Dendritic cell treated with granulocyte-macrophage colony-stimulating factor and Interleukin-4, amounts not matched to agents 40 ng/mL and 50 ng/mL, for 4 days (primary cell): ENCODE data around the gene PNPLA6.

Experiments used
- H3K27ac Mint-ChIP-seq: one replicate; pipeline ENCODE4 v1.8.0; 2022; ENCODE audit warnings: mild to moderate bottlenecking, mixed read lengths
- H3K27me3 Mint-ChIP-seq: one replicate; pipeline ENCODE4 v1.8.0; 2022; ENCODE audit warnings: mild to moderate bottlenecking, mixed read lengths
- H3K36me3 Mint-ChIP-seq: one replicate; pipeline ENCODE4 v1.8.0; 2022; ENCODE audit warnings: low read depth, mixed read lengths
- H3K4me1 Mint-ChIP-seq: one replicate; pipeline ENCODE4 v1.8.0; 2022; ENCODE audit warnings: low read depth, mixed read lengths
- H3K4me3 Mint-ChIP-seq: one replicate; pipeline ENCODE4 v1.8.0; 2022; ENCODE audit warnings: mild to moderate bottlenecking, moderate library complexity, mixed read lengths
- H3K9me3 Mint-ChIP-seq: one replicate; pipeline ENCODE4 v1.8.0; 2022; ENCODE audit warnings: mixed read lengths
- intact Hi-C: fragments of 100-400 bp; cut with micrococcal nuclease; formaldehyde crosslinking; loops from one replicate; pipeline ENCODE4 v1.15.0; 2022

PNPLA6 gene

DNA sequence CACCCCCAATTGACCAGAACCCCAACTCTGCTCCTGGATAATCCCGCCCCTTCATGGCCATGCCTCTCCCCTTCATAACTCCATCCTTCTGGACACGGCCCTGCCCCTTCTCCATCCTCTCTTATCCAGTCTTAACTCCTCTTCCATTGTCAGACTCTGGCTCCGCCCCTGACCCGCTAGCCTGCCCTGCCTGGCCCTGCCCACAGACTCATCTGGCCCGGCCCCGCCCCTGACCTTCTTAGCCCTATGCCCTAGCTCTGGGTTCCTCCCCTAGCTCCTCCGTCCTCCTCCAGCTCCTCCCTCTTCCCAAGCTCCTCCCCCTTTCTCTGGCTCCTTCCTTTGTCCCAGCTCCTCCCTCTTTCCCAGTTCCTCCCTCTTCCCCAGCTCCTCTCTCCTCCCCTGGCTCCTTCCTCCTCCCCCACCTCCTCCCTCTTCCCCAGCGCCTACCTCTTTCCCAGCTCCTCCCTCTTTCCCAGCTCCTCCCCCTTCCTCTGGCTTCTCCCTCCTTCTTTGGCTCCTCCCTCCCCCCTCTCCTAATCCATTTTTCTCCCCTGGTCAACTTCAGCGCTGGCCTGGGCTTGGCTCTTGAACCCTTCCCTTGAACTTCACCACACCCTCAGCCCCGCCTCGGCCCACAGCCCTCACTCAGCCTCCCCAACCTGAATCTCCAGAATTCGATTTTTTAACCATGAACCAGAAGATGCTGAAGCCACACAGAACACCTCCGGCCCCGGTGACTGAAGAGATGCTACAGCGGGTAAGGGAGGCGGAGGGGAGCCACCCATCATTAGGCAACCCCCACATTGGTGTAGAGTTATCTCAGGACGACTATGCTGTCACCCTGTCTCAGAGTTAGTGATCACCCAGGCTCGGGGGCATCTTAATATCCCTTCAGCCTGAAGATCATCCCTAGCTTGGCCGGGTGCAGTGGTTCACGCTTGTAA lies 28.9 kb upstream of the PNPLA6 start:
- H3K4me3 Mint-ChIP-seq, result peak overlapping the region; percentile 66
- peaks cover 48% of the 10 kb centered on the region for H3K27me3 Mint-ChIP-seq
- no peaks in the 10 kb centered on the region for H3K36me3 Mint-ChIP-seq
- intact Hi-C loops, result loop anchor here (2.0 kb wide), 1 partner anchor 28 kb away; the partner anchor contains the start of gene PNPLA6
- peaks cover 38% of the 10 kb centered on the region for H3K4me1 Mint-ChIP-seq
- no peaks in the 10 kb centered on the region for H3K9me3 Mint-ChIP-seq
- peak overlapping the region; percentile 76 for H3K27ac Mint-ChIP-seq

GRCh38 chr19:7507884-7508283 lies 27.6 kb upstream of the PNPLA6 start:
- peak overlapping the region; percentile 19 for H3K27ac Mint-ChIP-seq
- intact Hi-C loops, result loop anchor here (2.0 kb wide), 1 partner anchor 27 kb away; the partner anchor contains the start of gene PNPLA6
- H3K27me3 Mint-ChIP-seq, result peaks cover 43% of the 10 kb centered on the region
- H3K4me1 Mint-ChIP-seq, result peaks cover 36% of the 10 kb centered on the region
- H3K4me3 Mint-ChIP-seq, result no peak overlapping the region
- no peaks in the 10 kb centered on the region for H3K36me3 Mint-ChIP-seq
- H3K9me3 Mint-ChIP-seq, result no peaks in the 10 kb centered on the region

- Mint-ChIP-seq H3K4me1 (peaks cover 36% of the 10 kb centered on the region), H3K36me3 (no peaks in the 10 kb centered on the region), H3K27me3 (peaks cover 44% of the 10 kb centered on the region), H3K4me3 (no peak overlapping the region), H3K9me3 (no peaks in the 10 kb centered on the region), H3K27ac (no peak overlapping the region)
- intact Hi-C loops, result no loop called here
Measured at GRCh38 chr19:7509625-7510024, 25.9 kb upstream of the PNPLA6 start.

DNA sequence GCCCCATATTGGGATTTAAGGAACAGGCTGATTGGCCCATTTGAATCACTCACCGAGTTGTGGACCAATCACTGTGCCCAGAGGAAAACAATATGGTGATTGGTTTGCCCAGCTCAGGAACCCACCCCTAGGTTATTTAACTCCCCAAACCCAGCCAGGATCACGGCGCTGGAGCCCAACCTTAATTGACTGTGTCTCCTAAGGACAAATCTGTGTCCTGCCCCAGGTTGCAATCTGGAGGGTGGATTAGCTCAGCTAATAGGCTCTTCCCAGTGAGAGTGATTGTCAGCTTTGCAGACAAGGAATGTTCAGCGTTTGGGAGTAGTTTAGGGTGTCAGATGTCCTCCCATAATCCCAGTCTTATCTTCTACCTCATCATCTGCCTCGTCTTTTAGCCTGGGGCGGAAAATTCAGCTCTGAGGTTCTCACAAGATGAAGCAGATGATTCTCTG lies 23.1 kb upstream of the PNPLA6 start:
- H3K36me3 Mint-ChIP-seq, result no peaks in the 10 kb centered on the region
- H3K4me3 Mint-ChIP-seq, result no peak overlapping the region
- H3K9me3 Mint-ChIP-seq, result no peaks in the 10 kb centered on the region
- H3K27me3 Mint-ChIP-seq, result peaks cover 53% of the 10 kb centered on the region
- intact Hi-C loops, result no loop called here
- H3K4me1 Mint-ChIP-seq, result peaks cover 27% of the 10 kb centered on the region
- H3K27ac Mint-ChIP-seq, result no peak overlapping the region

DNA sequence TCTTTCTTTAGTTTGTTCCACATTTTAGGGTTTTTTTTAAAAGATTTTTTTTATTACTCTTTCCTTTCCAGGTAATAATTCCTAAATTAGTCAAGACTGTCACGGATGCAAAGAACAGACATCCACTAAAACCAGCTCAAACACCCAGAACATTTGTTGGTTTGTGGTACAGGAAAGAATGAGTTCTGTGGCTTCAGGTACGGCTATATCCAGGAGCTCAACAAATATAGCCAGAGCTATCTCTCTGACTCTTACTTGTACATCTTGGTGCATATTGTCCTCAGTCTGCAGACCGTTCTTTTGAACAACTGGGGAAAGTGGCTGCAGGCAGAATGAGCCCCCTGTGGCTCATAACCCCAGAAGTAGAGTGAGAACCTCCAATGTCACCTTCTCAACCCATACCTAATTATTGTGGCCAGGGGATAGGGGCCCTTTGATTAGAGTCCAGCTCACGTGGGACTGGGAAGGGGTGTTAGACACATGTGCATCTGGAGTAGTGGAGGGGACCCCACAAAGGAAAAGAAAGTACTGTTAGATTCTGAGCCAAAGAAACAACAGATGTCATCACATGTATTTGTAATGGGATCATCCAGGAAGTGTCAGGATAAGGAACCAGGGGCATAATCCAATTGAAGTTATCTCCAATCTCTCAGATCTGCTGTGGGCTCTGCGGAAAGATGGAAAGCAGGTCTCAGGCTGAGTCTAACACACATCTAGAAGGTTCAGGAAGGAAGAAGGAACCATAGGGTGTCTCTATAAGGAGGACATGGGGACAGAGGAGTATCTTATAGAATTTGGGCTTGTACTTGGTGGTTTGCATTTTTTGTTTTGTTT lies 21.5 kb upstream of the PNPLA6 start:
- intact Hi-C loops, result no loop called here
- peaks cover 2% of the 10 kb centered on the region for H3K36me3 Mint-ChIP-seq
- peaks cover 61% of the 10 kb centered on the region for H3K27me3 Mint-ChIP-seq
- peaks cover 20% of the 10 kb centered on the region for H3K4me1 Mint-ChIP-seq
- no peaks in the 10 kb centered on the region for H3K9me3 Mint-ChIP-seq
- H3K4me3 Mint-ChIP-seq, result no peak overlapping the region
- H3K27ac Mint-ChIP-seq, result no peak overlapping the region

DNA sequence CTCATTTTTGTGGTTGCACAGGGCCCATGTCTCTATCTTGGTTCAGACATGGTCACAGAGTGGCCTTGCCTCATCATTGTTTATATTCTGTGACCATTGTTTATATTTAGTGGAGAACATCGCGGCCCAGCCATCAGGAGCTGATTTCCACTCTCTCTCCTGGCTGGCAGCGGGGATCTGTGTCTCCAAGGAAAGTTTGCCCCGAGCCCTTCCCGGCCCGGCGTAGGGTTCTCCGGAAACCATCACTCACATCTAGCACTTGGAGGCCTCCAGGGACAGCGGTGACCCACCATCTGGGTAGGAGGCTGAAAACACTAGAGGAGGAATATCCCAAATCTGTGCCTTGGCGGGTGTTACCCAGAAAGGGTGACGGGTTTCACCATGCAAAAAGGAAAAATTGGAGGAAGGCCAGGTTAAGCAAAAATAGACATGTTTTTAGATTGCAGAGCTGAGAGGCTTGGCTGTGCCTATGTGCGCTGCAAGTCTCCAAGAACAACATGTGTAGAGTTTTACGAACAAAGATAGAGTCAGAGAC lies 20.3 kb upstream of the PNPLA6 start:
- Mint-ChIP-seq H3K9me3 (no peaks in the 10 kb centered on the region), H3K4me3 (peak overlapping the region; percentile 67), H3K4me1 (peaks cover 20% of the 10 kb centered on the region), H3K27me3 (peaks cover 54% of the 10 kb centered on the region), H3K27ac (peak overlapping the region; percentile 65), H3K36me3 (peaks cover 10% of the 10 kb centered on the region)
- intact Hi-C loops, result no loop called here

- Mint-ChIP-seq H3K27ac (peak within 1 kb of the TSS; percentile 65), H3K9me3 (no peaks in the 10 kb centered on the region), H3K36me3 (peaks cover 15% of the 10 kb centered on the region), H3K4me3 (peak within 1 kb of the TSS; percentile 67), H3K27me3 (peaks cover 51% of the 10 kb centered on the region), H3K4me1 (peaks cover 24% of the 10 kb centered on the region)
- intact Hi-C loops, result no loop called here
Measured at GRCh38 chr19:7515645-7516151, 19.8 kb upstream of the PNPLA6 start, which contains the start of gene ZNF358. Gene ZNF358 (plus strand): TSS chr19:7516103. CDS start chr19:7519243, 3,140 bp downstream.

GRCh38 chr19:7516333-7516732 lies 19.2 kb upstream of the PNPLA6 start:
- Mint-ChIP-seq H3K27ac (no peak overlapping the region), H3K9me3 (no peaks in the 10 kb centered on the region), H3K4me3 (peak overlapping the region; percentile 59), H3K4me1 (peaks cover 30% of the 10 kb centered on the region), H3K27me3 (peaks cover 49% of the 10 kb centered on the region), H3K36me3 (peaks cover 17% of the 10 kb centered on the region)
- intact Hi-C loops, result no loop called here

DNA sequence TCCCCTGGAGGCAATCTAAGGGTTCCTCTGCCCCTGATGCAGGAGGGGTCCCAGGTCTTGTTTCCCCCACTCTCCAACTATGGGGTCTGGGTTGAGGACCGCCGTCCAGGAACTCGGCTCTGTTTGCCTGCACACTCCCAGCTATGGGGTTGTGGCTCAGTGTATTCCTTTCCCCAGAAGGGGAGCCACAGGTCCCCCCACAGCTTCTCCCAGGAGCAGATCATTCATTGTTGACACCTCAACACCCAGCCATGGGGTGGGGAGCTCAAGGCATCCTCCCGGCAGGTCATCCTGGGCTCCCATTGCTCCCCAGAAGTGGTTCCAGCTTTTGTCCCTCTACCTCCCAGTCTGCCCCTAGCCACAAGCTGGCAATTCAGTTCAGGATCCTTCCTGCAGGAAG lies 18.6 kb upstream of the PNPLA6 start:
- peaks cover 35% of the 10 kb centered on the region for H3K4me1 Mint-ChIP-seq
- H3K4me3 Mint-ChIP-seq, result peak overlapping the region; percentile 59
- H3K27me3 Mint-ChIP-seq, result peaks cover 48% of the 10 kb centered on the region
- intact Hi-C loops, result no loop called here
- H3K36me3 Mint-ChIP-seq, result peaks cover 17% of the 10 kb centered on the region
- H3K27ac Mint-ChIP-seq, result no peak overlapping the region
- H3K9me3 Mint-ChIP-seq, result no peaks in the 10 kb centered on the region

DNA sequence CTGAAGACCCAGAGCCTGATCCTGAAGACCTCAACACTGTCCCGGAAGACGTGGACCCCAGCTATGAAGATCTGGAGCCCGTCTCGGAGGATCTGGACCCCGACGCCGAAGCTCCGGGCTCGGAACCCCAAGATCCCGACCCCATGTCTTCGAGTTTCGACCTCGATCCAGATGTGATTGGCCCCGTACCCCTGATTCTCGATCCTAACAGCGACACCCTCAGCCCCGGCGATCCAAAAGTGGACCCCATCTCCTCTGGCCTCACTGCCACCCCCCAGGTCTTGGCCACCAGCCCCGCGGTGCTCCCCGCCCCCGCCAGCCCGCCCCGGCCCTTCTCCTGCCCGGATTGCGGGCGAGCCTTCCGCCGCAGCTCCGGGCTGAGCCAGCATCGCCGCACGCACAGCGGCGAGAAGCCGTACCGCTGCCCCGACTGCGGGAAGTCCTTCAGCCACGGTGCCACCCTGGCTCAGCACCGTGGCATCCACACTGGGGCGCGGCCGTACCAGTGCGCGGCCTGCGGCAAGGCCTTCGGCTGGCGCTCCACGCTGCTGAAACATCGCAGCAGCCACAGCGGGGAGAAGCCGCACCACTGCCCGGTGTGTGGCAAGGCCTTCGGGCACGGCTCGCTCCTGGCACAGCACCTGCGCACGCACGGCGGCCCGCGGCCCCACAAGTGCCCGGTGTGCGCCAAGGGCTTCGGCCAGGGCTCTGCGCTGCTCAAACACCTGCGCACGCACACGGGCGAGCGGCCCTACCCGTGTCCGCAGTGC lies 16.0 kb upstream of the PNPLA6 start:
- Mint-ChIP-seq H3K9me3 (no peaks in the 10 kb centered on the region), H3K4me3 (no peak overlapping the region), H3K4me1 (peaks cover 40% of the 10 kb centered on the region), H3K27me3 (peaks cover 30% of the 10 kb centered on the region), H3K27ac (no peak overlapping the region), H3K36me3 (peaks cover 35% of the 10 kb centered on the region)
- intact Hi-C loops, result loop anchor here (5.0 to 10.0 kb wide), 2 partner anchors 37 to 125 kb away; no protein-coding TSS in a partner anchor

- Mint-ChIP-seq H3K27ac (no peak overlapping the region), H3K4me3 (no peak overlapping the region), H3K27me3 (peaks cover 21% of the 10 kb centered on the region), H3K36me3 (peaks cover 44% of the 10 kb centered on the region), H3K9me3 (no peaks in the 10 kb centered on the region), H3K4me1 (peaks cover 44% of the 10 kb centered on the region)
- intact Hi-C loops, result loop anchor here (5.0 to 10.0 kb wide), 2 partner anchors 38 to 126 kb away; no protein-coding TSS in a partner anchor
Measured at GRCh38 chr19:7520131-7521051, 15.1 kb upstream of the PNPLA6 start.

GRCh38 chr19:7521551-7522071 lies 13.9 kb upstream of the PNPLA6 start:
- intact Hi-C loops, result loop anchor here (1.0 to 10.0 kb wide), 3 partner anchors 13 to 127 kb away; no protein-coding TSS in a partner anchor
- no peaks in the 10 kb centered on the region for H3K9me3 Mint-ChIP-seq
- peak overlapping the region; percentile 81 for H3K4me3 Mint-ChIP-seq
- peaks cover 15% of the 10 kb centered on the region for H3K27me3 Mint-ChIP-seq
- H3K27ac Mint-ChIP-seq, result peak overlapping the region; percentile 72
- H3K4me1 Mint-ChIP-seq, result peaks cover 50% of the 10 kb centered on the region
- H3K36me3 Mint-ChIP-seq, result peaks cover 56% of the 10 kb centered on the region
